H54 (cell line): Measurements from ENCODE around the gene NUAK1.
A peak's percentile ranks its signal among the peaks of the same experiment; 100 is the strongest.

Experiments used
- DNase-seq: peaks from one replicate; pipeline ENCODE4 v3.0.0; 2011; ENCODE audit warnings: low spot score, mixed read lengths; ENCODE audit not compliant: insufficient read length
- FAIRE-seq: peaks from 3 replicates; lab custom pipeline; 2011; peaks lifted over from hg19 to GRCh38; lab: Jason Lieb, UNC
- POLR2A ChIP-seq: IDR thresholded peaks from 2 replicates; pipeline ENCODE4 v1.6.1; 2011; ENCODE audit warnings: low read depth, mild to moderate bottlenecking, low read length

The NUAK1 gene

GRCh38 chr12:106106061-106106566 is 32.6 kb downstream of the NUAK1 start:
- DNase-seq (no peak), FAIRE-seq (no peak)
- no peak for TF ChIP-seq POLR2A

- TF ChIP-seq POLR2A = no peak
- DNase-seq (no peak), FAIRE-seq (no peak)
Measured at GRCh38 chr12:106101803-106102202, 37.0 kb downstream of the NUAK1 start.

- DNase-seq = no peak
- FAIRE-seq = no peak
- no peak for TF ChIP-seq POLR2A
Measured at GRCh38 chr12:106098691-106099200, 40.0 kb downstream of the NUAK1 start.

- no peak for TF ChIP-seq POLR2A
Measured at GRCh38 chr12:106097011-106097410, 41.7 kb downstream of the NUAK1 start.

GRCh38 chr12:106096376-106096775 is 42.4 kb downstream of the NUAK1 start:
- FAIRE-seq = no peak
- DNase-seq = no peak
- TF ChIP-seq POLR2A = no peak

More at GRCh38 chr12:106097011-106097410, 41.7 kb downstream of the NUAK1 start:
- DNase-seq = no peak
- no peak for FAIRE-seq

GRCh38 chr12:106094304-106094703 is 44.5 kb downstream of the NUAK1 start:
- FAIRE-seq (no peak), DNase-seq (no peak)
- no peak for TF ChIP-seq POLR2A

- FAIRE-seq (no peak), DNase-seq (no peak)
- TF ChIP-seq POLR2A = no peak
Measured at GRCh38 chr12:106093246-106093645, 45.5 kb downstream of the NUAK1 start.

GRCh38 chr12:106091446-106091820 is 47.3 kb downstream of the NUAK1 start:
- FAIRE-seq (no peak), DNase-seq (no peak)
- TF ChIP-seq POLR2A = no peak

- no peak for FAIRE-seq
- DNase-seq = peak; percentile 22
- TF ChIP-seq POLR2A = no peak
Measured at GRCh38 chr12:106090591-106091445, 47.9 kb downstream of the NUAK1 start.

GRCh38 chr12:106089935-106090334 is 48.8 kb downstream of the NUAK1 start:
- FAIRE-seq (no peak), DNase-seq (no peak)
- TF ChIP-seq POLR2A = no peak

- FAIRE-seq = no peak
- TF ChIP-seq POLR2A = no peak
- no peak for DNase-seq
Measured at GRCh38 chr12:106088811-106089485, 49.8 kb downstream of the NUAK1 start.

- no peak for TF ChIP-seq POLR2A
- FAIRE-seq = no peak
Measured at GRCh38 chr12:106088246-106088808, 50.4 kb downstream of the NUAK1 start.

GRCh38 chr12:106086696-106087095 is 52.1 kb downstream of the NUAK1 start:
- DNase-seq (no peak), FAIRE-seq (no peak)
- no peak for TF ChIP-seq POLR2A

More at GRCh38 chr12:106088246-106088808, 50.4 kb downstream of the NUAK1 start:
- no peak for DNase-seq

GRCh38 chr12:106085213-106085612 is 53.5 kb downstream of the NUAK1 start:
- TF ChIP-seq POLR2A = no peak
- DNase-seq = no peak
- FAIRE-seq = no peak
